22Rv1 (cell line): Measurements from ENCODE around the gene ZNF438.

Experiments
- ZFX ChIP-seq: fragments of 450-650 bp; IDR thresholded peaks from 2 replicates; pipeline ENCODE4 v1.6.1; 2017; ENCODE audit warnings: antibody characterized with exemption, borderline replicate concordance
- TF ChIP-seq, protein P1 (sequence below): fragments of 450-650 bp; IDR thresholded peaks from 2 replicates; pipeline ENCODE4 v1.5.1; 2017; ENCODE audit warnings: mild to moderate bottlenecking

GRCh38 chr10:30857803-30858202, 173.9 kb downstream of the ZNF438 start:
- TF ChIP-seq, protein P1, sequence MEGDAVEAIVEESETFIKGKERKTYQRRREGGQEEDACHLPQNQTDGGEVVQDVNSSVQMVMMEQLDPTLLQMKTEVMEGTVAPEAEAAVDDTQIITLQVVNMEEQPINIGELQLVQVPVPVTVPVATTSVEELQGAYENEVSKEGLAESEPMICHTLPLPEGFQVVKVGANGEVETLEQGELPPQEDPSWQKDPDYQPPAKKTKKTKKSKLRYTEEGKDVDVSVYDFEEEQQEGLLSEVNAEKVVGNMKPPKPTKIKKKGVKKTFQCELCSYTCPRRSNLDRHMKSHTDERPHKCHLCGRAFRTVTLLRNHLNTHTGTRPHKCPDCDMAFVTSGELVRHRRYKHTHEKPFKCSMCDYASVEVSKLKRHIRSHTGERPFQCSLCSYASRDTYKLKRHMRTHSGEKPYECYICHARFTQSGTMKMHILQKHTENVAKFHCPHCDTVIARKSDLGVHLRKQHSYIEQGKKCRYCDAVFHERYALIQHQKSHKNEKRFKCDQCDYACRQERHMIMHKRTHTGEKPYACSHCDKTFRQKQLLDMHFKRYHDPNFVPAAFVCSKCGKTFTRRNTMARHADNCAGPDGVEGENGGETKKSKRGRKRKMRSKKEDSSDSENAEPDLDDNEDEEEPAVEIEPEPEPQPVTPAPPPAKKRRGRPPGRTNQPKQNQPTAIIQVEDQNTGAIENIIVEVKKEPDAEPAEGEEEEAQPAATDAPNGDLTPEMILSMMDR: no peak
- no peak for TF ChIP-seq ZFX
